HG03354 (cell line): Measurements from ENCODE around the gene CIB2.

ENCODE experiments used
- ATAC-seq: cut with Tn5 transposase; IDR thresholded peaks from one replicate; pipeline ENCODE4 v1.9.1; 2021; ENCODE audit warnings: mild to moderate bottlenecking; ENCODE audit not compliant: unreplicated experiment, poor library complexity, severe bottlenecking

CIB2 gene

GRCh38 chr15:78110096-78110495 lies 21.1 kb downstream of the CIB2 start:
- no peak for ATAC-seq

- no peak for ATAC-seq
Observed at GRCh38 chr15:78109156-78109555, 22.1 kb downstream of the CIB2 start.

- ATAC-seq, result peak; percentile 60
Observed at GRCh38 chr15:78108300-78109084, 22.8 kb downstream of the CIB2 start.

- ATAC-seq, result no peak
Observed at GRCh38 chr15:78107471-78107870, 23.8 kb downstream of the CIB2 start.

- ATAC-seq, result no peak
Observed at GRCh38 chr15:78105476-78106241, 25.6 kb downstream of the CIB2 start.

GRCh38 chr15:78104566-78105475 lies 26.4 kb downstream of the CIB2 start:
- no peak for ATAC-seq

- peak; percentile 16 for ATAC-seq
Observed at GRCh38 chr15:78104119-78104479, 27.1 kb downstream of the CIB2 start.

- ATAC-seq, result peak; percentile 91
Observed at GRCh38 chr15:78103406-78104118, 27.7 kb downstream of the CIB2 start.

- no peak for ATAC-seq
Observed at GRCh38 chr15:78102741-78103140, 28.5 kb downstream of the CIB2 start.

- ATAC-seq, result no peak
Observed at GRCh38 chr15:78102211-78102610, 29.0 kb downstream of the CIB2 start.

GRCh38 chr15:78101423-78102105 lies 29.7 kb downstream of the CIB2 start:
- ATAC-seq, result no peak

GRCh38 chr15:78100886-78101285 lies 30.4 kb downstream of the CIB2 start:
- no peak for ATAC-seq

- ATAC-seq, result no peak
Observed at GRCh38 chr15:78098131-78098755, 33.0 kb downstream of the CIB2 start.

- no peak for ATAC-seq
Observed at GRCh38 chr15:78097667-78098066, 33.6 kb downstream of the CIB2 start.

- no peak for ATAC-seq
Observed at GRCh38 chr15:78093242-78094020, 37.8 kb downstream of the CIB2 start.

GRCh38 chr15:78092261-78093041 lies 38.8 kb downstream of the CIB2 start, which contains the start of gene SH2D7:
Gene SH2D7 (plus strand): TSS chr15:78092561. CDS start chr15:78092585, 24 bp downstream.
- ATAC-seq, result no peak

GRCh38 chr15:78090422-78091063 lies 40.7 kb downstream of the CIB2 start:
- ATAC-seq, result no peak
